Brain pericyte (primary cell): ENCODE measurements around the gene RTN4R.
"Not testable (repeated sequence)": the region's sequence is repeated elsewhere in the genome, so short reads cannot be mapped to it uniquely, and the experiment has no call there.

Experiments
- DNase-seq: peaks from one replicate; pipeline ENCODE4 v3.0.0-alpha.2; 2012; ENCODE audit warnings: low read depth, low spot score

The RTN4R gene

DNA sequence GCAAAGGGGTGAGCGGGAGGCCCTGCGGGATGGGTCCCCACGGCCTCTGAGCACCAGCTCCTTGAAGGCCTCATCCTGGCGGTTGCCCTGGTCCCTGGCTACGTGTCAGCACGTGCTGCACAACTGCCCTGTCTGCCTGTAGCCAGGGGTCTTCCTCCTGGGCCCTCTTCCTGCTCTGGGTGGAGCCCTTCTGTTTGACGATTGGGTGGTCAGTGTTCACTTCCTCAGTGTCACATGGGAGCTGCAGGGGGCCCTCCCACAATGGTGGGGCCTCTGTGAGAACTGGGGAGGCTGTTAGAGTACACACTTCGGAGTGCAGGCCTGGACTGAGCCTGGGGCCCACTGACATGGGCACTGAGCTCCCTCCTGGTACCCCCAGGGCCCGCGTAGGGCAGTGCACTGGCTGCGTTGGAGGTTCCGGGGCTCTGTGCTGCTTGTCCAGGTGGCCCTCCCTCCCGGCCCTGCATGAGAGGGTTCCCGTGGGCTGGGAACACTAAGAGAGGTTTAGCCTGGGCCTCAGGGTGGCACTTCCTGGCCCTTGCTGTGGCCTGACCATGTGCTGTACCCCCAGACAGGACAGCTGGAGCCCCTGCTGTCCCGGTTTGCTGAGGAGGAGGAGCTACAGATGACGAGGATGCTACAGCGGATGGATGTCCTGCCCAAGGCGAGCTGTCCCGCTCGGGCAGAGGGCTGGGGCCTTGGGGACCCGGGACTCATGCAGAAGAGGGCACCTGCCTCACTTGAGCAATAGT is 38.0 kb upstream of the RTN4R start:
- no peak for DNase-seq

DNA sequence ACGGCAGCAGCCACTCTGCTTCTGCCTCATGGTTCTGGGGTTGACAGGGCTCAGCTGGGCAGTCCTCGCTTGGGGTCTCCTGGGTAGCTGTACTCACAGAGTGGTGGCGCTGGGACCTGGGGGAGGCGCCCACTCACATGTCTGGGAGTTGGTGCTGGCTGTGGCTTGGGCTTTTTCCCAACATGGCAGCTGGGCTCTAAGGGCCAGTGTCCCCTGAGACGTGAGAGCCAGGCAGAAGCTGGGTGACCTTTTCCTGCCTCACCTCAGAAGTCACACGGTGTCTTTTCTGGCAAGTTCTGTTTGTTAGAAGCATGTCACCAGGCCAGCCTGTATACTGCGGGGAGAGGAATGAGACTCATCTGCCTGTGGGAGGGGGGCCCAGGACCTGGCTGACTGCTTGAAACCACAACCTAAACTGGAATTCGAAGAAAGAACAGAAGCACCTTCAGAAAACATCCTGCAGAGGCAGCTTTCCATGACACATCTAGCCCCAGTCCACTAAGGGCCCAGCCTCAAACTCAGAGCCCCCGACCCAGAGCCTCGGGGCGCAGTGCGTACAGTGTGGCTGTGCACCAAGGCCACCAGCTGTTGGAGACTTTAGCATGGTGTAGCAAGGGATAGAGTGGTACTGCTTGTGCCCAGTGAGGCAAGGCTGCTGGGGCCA is 37.2 kb upstream of the RTN4R start:
- DNase-seq: not testable (repeated sequence)

DNA sequence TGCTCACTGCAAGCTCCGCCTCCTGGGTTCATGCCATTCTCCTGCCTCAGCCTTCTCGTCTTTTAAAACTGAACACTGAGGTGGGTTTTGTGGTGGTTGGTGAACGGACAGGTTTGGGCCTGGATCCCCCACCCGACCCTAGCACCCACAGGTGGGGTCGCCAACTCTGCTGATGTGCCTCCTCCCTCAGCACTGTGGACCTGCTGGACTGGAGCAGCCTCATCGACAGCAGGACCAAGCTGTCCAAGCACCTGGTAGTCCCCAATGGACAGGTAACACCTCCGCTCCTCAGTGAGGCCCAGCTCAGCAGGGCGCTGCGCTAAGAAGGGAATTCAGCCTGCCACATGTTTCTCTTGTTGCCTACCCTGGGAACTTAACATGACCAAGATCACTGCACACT is 36.5 kb upstream of the RTN4R start:
- no peak for DNase-seq

DNA sequence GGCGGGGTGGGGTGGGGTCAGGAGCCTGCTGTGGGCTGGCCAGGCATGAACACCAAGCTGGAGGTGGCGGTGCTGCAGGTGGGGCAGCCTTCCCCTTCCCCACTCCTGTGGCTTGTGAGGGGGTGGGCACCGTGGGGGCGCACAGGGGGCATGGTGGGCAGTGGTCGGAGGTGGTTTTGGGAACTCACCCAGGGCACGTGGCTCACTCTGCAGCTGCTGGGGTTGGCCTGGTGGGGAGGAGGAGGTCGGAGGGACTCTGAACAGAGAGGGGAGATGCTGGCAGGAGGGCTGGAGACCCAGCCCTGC is 35.1 kb upstream of the RTN4R start:
- not testable (repeated sequence) for DNase-seq

DNA sequence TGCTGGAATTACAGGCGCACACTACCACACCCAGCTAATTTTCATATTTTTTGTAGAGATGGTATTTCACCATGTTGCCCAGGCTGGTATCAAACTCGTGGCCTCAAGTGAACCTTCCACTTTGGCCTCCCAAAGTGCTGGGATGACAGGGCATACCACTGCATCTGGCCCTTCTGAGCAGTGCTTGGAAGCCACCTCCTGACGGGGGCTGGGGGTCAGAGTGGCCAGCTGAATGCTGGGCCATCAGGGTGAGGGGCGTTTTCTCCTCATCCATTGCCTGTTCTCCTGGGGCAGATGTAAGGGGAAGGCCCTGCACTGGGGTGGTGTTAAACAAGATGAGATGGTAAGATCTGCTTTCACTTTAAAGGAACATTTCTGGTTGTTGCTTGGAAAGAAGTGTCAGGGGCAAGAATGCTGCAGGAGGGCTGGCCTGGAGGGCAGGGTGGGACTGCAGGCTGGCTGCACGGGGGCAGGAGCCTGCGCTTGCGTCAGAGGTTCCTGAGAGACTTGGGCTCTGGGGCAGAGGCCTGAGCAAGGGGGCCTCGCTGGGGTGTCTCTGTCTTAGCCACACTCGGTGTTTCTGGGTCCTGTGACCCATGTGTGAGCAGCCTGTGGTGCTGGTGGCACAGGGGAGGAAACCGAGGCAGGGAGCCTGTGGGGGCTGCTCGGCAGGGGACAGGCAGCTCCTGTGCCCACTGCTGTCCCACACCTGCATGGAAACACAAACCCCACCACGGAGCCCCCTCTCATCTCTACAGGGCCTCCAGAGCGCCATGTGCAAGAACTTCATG is 34.5 kb upstream of the RTN4R start:
- no peak for DNase-seq

DNA sequence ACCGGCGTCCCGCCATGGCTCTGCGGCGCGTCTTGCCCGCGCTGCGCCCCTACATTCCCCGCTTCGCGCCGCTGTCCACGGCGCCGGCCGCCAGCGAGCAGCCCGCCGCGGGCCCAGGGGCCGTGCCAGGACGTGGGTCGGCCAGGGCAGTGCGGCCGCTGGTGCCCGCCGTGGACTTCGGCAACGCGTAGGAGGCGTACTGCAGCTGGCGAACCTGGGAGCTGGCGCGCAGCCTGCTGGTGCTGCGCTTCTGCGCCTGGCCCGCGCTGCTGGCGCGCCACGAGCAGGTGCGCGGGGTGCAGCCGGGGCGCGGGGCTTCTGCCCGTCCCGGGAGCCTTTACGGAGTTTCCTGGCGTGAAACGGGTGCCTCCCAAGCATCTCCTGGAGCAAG is 31.6 kb upstream of the RTN4R start:
- DNase-seq: no peak

DNA sequence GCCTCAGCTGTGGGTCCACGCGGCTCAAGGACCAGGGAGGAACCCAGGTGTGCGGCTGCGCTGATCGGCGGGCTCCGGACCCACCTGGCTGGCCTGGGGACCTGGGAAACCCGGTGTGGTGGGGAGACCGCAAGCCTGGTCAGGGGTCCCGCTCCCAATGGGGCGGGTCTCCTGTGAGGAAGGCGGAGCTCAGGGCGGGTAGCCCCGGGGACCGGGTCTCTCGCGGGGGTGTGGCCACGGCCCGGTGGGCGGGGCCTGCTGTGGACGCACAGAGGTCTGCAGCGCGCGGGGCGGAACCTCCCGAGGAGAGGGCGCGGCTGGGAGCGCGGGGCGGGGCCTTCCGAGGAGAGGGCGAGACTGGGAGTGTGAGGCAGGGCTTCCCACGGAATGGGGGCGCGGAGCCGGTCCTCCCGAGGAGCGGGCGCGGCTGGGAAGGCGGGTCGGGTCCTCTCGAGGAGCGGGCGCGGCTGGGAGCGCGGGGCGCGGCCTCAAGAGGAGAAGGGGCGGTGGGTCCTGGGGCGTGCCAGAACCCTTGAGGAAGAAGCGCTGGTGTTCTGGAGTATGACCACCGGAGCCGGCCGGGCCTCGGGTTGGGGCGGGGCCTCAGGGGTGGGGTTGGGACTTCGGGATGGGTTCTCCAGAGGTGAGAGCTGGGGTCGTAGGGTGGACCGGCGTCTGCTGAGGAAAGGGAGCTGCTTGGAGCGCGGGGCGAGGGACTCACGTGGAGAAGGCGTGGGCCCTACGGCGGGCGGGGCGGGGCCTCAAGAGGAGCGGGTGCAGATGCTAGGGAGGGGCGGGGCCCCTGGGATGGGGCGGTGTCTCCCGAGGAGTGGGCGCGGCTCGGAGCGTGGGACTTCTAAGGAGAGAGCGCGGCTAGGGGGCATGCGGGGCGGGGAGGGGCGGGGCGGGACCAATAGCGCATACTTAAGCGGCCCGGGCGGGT is 31.0 kb upstream of the RTN4R start:
- no peak for DNase-seq

DNA sequence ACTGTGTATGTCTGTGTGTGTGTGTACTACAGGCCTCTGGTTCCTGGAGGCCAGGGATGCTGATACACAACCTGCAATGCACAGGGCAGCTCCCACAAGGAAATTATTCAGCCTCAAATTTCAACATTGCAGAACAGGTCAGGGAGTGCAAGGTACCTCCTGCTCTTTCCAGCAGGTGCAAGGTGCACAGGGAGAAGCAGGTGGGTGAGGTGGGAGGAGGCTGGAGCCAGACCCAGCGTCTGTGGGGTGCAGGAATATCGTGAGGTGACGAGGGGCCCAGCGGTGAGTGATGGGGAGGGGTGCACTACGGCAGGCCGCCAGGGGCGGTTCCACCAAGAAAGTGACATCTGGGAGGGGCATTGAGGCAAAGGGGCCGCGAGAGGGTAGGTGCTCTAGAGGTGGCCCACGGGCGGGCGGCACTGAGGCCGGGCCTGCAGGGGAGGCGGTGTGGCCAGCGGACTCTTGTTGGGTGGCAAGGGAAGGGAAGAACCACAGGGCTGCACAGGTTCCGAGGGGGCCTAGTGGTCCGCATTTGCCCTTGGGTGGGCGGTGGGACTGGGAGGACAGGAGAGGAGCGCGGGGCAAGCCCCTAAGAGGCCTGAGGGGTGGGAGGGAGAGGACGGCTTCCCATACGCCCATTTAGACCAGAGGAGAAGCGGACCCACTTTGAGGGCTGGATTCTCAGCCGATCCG is 30.1 kb upstream of the RTN4R start:
- no peak for DNase-seq

DNA sequence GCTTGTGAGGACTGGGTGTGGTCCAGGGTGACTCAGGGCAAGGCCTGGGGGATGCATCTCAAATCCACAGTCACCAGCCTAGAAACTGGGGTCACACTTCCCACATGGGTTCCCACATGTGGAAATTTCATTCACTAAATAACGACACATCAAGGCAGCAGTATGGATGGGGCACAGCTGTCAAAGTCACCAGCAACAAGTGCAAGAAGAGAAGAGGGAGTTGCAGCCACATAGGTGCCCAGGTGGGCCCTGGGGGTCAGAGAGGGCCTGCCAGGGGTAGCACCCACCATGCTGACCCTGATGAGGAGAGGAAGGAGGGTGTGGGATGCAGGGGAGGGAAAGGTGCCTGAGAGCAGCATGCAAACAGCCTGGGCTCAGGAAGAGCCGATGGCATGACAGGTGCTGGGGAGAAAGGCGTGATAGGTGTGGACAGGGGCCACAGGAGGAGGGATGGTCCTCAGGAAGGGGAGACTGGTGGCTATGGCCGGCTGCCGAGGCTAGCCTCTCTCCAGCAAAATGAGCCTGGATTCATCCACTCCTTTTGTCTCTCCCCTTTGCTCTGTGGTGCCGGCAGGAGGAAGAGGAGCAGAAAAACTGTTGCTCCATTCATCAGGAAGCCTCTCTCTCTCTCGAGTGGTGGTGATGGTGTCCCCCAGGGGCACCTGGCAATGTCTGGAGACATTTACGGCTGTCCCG is 29.4 kb upstream of the RTN4R start:
- DNase-seq: no peak

DNA sequence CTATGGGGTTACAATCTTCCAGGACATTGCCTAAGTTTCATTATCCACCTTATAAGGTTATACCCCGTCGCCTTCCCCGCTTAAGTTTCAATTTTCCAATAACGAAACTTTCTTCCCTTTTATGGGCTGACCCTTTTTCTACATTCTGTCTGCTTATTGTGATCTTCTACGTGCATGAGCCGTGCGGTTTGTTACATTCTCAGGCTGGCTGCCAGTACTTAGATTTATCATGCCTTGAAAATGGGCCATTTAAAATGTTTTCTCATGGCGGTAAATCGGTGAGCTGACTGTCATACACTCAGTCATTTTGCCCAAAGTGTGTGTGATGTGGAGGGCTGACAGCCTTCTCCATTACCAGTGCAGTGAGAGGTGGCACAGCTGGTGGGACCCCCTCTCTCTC is 28.5 kb upstream of the RTN4R start:
- no peak for DNase-seq

DNA sequence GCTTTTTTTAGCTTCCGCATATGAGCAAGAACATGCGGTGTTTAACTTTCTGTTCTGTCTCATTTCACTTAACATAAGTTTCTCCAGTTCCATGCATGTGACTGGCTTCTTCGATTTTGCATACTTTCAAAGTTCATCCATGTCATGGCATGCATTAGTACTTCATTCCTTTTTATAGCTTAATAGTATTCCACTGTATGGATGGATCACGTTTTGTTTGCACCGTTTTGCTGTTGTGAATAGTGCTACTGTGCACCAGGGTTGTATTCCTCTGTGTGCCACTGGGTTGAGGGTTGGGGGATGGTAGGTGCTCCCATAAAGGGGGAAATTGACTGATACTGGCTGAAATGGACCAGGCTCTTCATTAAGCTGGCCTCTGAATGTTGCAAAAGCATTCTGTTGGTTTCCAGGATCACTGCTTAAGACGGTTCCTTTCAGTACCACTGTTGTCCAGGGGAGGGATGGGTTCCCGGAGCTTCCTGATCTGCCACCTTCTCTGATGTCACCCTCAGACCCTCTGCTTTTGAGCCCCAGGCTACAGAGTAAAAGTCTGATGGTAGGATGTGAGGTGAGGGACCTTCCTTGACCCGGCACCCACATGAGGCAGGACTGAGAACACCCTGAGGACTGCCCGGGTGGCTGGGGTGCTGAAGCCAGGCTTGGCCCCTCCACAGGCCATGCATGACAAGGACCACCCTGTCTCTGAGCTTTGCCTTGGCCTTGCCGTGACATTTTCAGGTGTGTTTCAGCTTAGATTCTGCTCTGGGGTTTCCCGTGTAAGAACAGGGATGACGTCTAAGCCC is 27.3 kb upstream of the RTN4R start:
- no peak for DNase-seq

DNA sequence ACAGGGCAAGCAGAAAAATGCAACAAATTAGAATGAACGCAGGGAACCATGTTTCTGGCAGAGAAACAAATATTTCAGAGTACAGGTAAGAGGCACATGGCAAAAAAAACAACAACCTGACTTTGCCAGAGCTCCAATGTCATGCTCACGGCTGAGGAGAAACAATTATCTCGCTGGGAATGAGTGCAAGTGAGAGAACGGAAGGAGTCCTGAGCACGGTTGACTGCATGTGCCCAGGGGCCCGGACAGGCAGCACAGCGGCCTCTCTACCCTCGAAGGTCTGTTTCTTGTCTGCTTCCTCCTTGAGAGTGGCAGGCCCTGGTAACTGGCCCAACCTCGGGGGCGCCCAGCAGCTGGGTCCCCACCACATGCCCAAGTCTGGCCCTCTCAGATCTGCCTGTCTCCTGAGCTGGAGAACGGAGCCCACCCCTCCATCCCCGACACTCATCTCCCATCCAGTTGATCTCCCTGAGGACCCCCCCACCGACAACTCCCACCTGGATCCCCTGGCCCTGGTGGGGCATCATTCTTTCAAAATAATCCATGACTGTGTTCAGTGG is 24.6 kb upstream of the RTN4R start:
- no peak for DNase-seq

DNA sequence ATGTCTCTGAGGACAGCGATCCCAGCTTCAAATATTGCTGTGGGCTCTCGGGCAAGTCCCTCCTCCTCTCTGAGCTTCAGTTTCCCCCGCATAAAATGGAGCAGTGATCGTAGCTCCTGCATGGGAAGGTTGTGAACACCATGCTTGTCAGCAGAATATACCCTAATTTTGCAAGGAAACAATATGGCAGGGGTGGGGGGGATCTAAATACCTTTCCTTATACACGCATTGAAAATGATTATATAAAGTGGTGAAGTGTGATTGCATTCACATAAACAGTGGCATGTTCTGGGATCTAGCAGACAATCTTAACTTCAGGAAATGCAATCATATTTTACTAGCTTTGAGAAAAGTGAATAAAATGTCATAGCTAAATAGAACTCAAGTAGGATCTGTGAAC is 24.0 kb upstream of the RTN4R start:
- DNase-seq: no peak

DNA sequence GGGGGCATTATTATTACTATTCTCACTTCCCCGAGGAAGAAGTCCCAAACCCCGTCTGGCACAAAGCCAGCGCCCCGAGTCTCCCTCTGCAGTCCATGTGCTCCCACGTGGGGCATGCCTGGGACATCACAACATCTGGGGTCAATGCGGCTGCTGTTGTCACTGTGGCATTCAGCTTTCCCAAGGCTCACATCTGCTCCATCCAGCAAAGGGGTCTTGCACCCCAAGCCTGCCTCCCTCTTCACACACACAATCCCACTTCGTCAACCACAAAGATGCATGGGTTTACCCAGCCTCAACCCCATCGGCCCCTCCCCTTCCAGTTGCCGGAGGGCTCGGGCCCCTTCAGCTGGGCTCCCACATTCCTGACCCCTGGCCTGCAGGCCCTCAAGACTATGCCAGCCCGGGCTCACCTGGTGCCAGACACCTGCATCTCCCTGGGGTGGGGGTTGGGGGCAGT is 23.5 kb upstream of the RTN4R start:
- no peak for DNase-seq

DNA sequence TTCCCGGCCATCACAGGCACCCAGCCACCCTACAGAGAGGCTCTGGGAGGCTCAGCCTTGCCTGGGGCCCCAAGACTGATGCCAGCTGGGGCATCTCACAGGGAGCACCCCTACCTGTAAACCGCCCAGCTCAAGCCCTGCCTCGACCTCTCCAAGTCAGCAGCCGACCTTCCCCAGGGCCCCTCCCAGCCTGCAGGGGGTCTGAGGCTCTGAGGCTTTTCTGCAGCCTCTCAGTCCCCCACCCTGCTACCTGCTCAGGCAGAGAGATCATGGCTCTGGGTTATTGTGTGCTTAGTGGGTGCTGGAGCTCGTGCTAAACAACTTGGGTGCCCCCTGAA is 23.1 kb upstream of the RTN4R start:
- no peak for DNase-seq

DNA sequence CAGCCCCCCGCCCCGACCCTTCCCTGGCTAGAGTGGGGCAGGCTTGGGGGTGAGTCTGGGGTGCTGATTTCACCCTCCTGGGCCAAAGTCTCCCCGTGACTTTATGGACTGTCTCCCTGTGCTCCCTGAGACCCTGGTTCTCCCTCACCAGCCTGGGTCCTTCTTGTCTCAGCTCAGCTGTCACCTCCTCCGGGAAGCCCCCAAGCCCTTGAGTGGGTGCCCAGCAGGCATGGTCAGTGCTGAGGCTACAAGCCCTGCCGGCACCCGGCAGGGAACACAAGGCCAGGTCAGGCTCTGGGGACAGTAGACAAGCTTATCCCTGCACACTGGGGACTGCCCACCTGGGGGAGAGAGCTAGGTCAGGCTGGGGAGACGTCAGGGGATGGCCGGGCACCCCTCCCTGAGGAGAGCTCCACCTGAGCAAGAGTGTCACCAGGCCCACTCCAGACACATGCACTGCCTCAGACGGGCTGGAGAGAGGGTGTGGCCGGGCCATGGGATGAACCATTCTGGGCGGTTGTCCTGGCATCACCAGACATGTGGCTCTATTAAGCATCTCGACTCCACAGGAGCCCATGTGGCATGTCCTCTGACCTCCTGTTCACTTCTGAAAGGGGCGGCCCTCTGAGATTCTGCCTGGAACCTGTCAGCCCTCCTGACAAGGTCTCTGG is 22.6 kb upstream of the RTN4R start:
- no peak for DNase-seq

DNA sequence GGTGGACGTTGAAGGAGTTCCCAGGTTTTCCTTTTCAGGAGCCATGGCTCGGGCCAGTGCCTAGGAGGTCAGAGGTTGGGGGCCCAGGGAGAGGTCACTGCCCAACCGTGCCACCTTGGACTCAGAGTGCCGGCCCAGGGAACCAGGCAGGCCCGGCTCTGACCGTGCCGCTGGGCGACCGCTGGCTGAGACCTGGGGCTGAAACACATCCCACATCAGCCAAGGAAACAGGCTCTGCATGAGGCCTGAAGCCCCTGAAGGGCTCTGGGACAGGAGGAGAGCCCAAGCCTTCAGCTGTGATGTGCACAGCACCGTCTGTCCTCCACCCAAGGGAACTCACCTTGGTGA is 21.9 kb upstream of the RTN4R start:
- DNase-seq: no peak

DNA sequence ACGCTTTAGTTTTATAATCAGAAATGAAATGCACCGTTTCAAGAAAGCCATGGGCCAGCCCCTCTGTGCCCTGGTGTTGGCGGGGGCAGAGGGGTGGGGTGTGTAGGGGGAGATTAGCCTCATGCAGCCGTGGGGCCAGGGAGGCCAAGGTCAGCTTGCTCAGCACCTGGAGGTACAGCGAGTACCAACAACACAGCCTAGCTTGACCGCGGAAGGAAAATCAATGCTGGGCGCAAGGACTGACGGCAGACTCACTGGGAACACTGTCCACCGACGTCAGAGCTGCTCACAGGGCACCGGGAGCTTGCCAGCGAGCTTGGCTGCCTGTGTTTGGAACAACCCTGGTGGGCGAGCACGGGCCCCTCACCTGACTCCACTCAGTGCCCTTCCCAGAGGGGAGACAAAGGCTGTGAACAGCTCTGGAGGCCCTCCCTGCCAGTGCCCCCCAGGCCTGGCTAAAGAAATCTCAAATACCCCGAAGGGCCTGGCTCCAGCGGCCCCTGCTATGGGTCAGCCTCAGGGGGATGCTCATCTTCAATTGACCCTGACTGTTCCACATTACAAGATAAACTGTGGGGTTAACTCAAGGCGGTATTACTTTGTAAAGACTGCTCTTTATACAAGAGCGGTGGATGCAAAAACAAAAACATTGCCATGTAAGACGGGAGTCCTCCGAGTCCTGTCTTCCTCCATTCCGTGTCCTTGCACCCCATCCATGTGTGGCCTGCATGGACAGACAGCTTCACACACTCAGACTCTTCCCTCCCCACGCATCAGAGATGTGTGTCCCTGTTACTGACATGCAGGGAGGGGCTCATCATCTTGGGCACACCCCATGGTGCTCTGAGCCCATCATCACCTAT is 21.3 kb upstream of the RTN4R start:
- DNase-seq: not testable (repeated sequence)
